Hepatocyte (in vitro differentiated cells): ENCODE data around the gene METRNL. TPM values are rescaled to one million over a fixed set of nuclear protein-coding genes. Genes with fewer than 3 reads are reported as not detected.
A peak's percentile ranks its signal among the peaks of the same experiment; 100 is the strongest.

Experiments
- DNase-seq: peaks from one replicate; pipeline ENCODE4 v3.0.0-alpha.2; 2016; ENCODE audit warnings: low spot score
- H2AFZ ChIP-seq: fragments of 200-600 bp; sonication (generic); 2 replicates; pipeline ENCODE4 v1.6.0; 2016; ENCODE audit warnings: antibody characterized with exemption, mild to moderate bottlenecking
- H3K27ac ChIP-seq: fragments of 200-600 bp; sonication (generic); 2 replicates; pipeline ENCODE4 v1.5.1; 2016; ENCODE audit warnings: mild to moderate bottlenecking
- H3K27me3 ChIP-seq: fragments of 200-600 bp; sonication (generic); 2 replicates; pipeline ENCODE4 v1.6.1; 2016
- H3K36me3 ChIP-seq: fragments of 200-600 bp; sonication (generic); replicated peaks from 2 replicates; pipeline ENCODE4 v1.5.1; 2016; ENCODE audit warnings: low read depth; ENCODE audit not compliant: insufficient read depth
- H3K4me1 ChIP-seq: fragments of 200-600 bp; sonication (generic); 2 replicates; pipeline ENCODE4 v1.5.1; 2016; ENCODE audit warnings: mild to moderate bottlenecking, moderate library complexity; ENCODE audit not compliant: insufficient read depth
- H3K4me2 ChIP-seq: fragments of 200-600 bp; sonication (generic); 2 replicates; pipeline ENCODE4 v1.6.0; 2016
- H3K4me3 ChIP-seq: fragments of 200-600 bp; sonication (generic); 2 replicates; pipeline ENCODE4 v1.5.1; 2016; ENCODE audit warnings: mild to moderate bottlenecking
- H3K79me2 ChIP-seq: fragments of 200-600 bp; sonication (generic); 2 replicates; pipeline ENCODE4 v1.6.0; 2017; ENCODE audit warnings: mild to moderate bottlenecking
- H3K9me2 ChIP-seq: fragments of 200-600 bp; sonication (generic); replicated peaks from 2 replicates; pipeline ENCODE4 v1.6.0; 2017; ENCODE audit warnings: mild to moderate bottlenecking; ENCODE audit not compliant: insufficient read depth
- H3K9me3 ChIP-seq: fragments of 200-600 bp; sonication (generic); 2 replicates; pipeline ENCODE4 v1.5.1; 2016; ENCODE audit warnings: low read depth, mild to moderate bottlenecking
- H4K20me1 ChIP-seq: fragments of 200-600 bp; sonication (generic); 2 replicates; pipeline ENCODE4 v1.6.0; 2016; ENCODE audit warnings: mild to moderate bottlenecking; ENCODE audit not compliant: insufficient read depth, poor library complexity, severe bottlenecking
- EZH2 ChIP-seq: fragments of 200-600 bp; sonication (generic); IDR thresholded peaks from 2 replicates; pipeline ENCODE4 v1.6.1; 2016; ENCODE audit warnings: antibody characterized with exemption, mild to moderate bottlenecking, borderline replicate concordance
- EZH2phosphoT487 ChIP-seq: fragments of 200-600 bp; sonication (generic); IDR thresholded peaks from one replicate; pipeline ENCODE4 v1.6.1; 2018; ENCODE audit warnings: antibody characterized with exemption, mild to moderate bottlenecking, low read depth, moderate library complexity; ENCODE audit not compliant: unreplicated experiment, severe bottlenecking
- WGBS: methylation state at CpG from one replicate; pipeline ENCODE4 v1.1.6; 2016; ENCODE audit warnings: low lambda C conversion rate; ENCODE audit errors: missing lambda C conversion rate; 5-methylcytosine and 5-hydroxymethylcytosine counted together
- polyA plus RNA-seq: library from polyadenylated mRNA; unstranded; fragments of >200 nt; fragmentation: Nextera tagmentation; extraction: Ambion mirVana; gene quantifications from 2 replicates; pipeline ENCODE4 v1.2.1, GENCODE V29; 2016
- total RNA-seq: library from RNA; depleted of rRNA; stranded (reverse); fragments of >200 nt; gene quantifications from 2 replicates; pipeline ENCODE4 v1.2.3, GENCODE V29; 2014
- TF ChIP-seq, protein P1 (sequence below): fragments of 200-600 bp; sonication (generic); IDR thresholded peaks from 2 replicates; pipeline ENCODE4 v1.5.1; 2016; ENCODE audit warnings: antibody characterized with exemption, mild to moderate bottlenecking; ENCODE audit not compliant: poor library complexity

The METRNL gene
- total and polyA plus RNA-seq, 2 experiments from 2014 or later, result 97.2 to 164 TPM

DNA sequence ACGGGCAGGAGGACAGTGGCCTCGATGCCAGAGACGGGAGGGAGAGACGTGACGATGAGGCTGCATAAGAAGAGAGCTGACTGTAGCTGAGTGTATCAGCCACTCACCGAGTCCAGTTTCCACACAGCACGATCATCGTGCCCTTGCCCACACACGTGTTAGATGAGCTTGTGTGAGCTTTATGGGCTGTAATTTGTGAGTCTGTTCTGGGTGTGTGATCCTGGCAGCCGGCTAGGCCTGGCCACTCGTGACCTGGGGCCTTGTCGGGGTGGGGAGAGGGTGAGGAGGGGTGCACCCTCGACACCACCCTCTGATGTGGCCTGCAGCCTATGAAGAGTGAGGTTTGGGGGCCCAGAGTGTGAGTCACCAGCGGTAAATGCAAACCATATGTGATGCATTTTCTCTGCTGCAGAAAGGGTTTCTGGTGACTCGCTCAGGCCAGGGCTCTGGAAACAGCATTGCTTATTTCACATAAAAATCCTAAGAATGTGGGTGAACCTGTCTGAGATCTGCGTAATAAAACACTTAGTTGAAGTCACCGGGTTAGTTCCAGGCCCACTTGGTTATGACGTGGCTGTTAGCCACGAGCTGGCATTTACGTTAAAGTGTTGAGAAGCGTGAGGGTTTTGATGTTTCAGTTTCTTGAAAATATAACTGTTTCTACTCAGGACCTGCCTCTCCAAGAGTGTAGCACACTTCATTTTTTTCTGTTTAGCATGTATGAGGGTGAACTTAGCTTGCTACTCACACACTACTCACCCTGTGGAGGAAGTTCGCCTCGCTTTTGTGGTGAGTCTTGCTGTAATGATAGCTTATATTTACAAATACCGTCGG is 4.2 kb downstream of the METRNL start:
- H3K27me3 ChIP-seq, result peaks cover 2% of the 10 kb centered on the region
- no peaks in the 10 kb centered on the region for H3K9me2 ChIP-seq
- no peaks in the 10 kb centered on the region for H3K36me3 ChIP-seq
- peaks cover 69% of the 10 kb centered on the region for H3K4me1 ChIP-seq
- H3K9me3 ChIP-seq, result no peaks in the 10 kb centered on the region
- peaks cover 31% of the 10 kb centered on the region for H4K20me1 ChIP-seq
- 27% methylated on average over 25 of the region's 25 CpGs for WGBS
- peak overlapping the region; percentile 96 for H3K27ac ChIP-seq
- peak; percentile 86 for DNase-seq
- peaks cover 76% of the 10 kb centered on the region for H3K79me2 ChIP-seq
- H3K4me2 ChIP-seq, result peak overlapping the region; percentile 98
- no peak overlapping the region for H3K4me3 ChIP-seq
- TF ChIP-seq EZH2, result no peak
- no peak for TF ChIP-seq EZH2phosphoT487
- TF ChIP-seq, protein P1, sequence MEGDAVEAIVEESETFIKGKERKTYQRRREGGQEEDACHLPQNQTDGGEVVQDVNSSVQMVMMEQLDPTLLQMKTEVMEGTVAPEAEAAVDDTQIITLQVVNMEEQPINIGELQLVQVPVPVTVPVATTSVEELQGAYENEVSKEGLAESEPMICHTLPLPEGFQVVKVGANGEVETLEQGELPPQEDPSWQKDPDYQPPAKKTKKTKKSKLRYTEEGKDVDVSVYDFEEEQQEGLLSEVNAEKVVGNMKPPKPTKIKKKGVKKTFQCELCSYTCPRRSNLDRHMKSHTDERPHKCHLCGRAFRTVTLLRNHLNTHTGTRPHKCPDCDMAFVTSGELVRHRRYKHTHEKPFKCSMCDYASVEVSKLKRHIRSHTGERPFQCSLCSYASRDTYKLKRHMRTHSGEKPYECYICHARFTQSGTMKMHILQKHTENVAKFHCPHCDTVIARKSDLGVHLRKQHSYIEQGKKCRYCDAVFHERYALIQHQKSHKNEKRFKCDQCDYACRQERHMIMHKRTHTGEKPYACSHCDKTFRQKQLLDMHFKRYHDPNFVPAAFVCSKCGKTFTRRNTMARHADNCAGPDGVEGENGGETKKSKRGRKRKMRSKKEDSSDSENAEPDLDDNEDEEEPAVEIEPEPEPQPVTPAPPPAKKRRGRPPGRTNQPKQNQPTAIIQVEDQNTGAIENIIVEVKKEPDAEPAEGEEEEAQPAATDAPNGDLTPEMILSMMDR, result no peak
- no peak overlapping the region for H2AFZ ChIP-seq

DNA sequence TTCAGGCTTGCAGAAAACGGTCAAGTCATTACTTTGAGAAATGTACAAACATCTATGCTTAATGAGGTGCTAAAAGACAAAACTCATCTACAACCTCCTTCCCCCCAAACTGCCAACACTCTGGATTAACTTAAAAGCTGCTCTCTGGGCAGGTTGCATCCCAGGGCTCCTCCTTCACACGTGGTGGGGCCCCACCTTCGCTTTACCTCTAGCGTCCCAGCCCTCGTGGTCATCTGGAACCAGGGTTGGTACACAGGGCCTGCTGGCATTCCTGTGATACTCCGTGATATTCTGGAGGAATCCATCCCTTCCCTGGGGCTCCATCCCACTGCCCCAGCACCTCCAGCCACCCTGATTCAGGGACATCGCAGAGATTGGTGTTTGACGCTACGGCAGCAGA is 4.8 kb downstream of the METRNL start:
- Histone ChIP-seq H3K79me2 (peaks cover 82% of the 10 kb centered on the region), H3K4me3 (no peak overlapping the region), H3K4me2 (peak overlapping the region; percentile 98), H3K27me3 (no peaks in the 10 kb centered on the region), H3K9me3 (no peaks in the 10 kb centered on the region), H4K20me1 (peaks cover 36% of the 10 kb centered on the region), H3K27ac (peak overlapping the region; percentile 96), H3K36me3 (no peaks in the 10 kb centered on the region), H2AFZ (no peak overlapping the region), H3K9me2 (no peaks in the 10 kb centered on the region), H3K4me1 (peaks cover 73% of the 10 kb centered on the region)
- DNase-seq, result no peak
- WGBS, result 65% methylated on average over 9 of the region's 9 CpGs
- TF ChIP-seq EZH2phosphoT487, result no peak

DNA sequence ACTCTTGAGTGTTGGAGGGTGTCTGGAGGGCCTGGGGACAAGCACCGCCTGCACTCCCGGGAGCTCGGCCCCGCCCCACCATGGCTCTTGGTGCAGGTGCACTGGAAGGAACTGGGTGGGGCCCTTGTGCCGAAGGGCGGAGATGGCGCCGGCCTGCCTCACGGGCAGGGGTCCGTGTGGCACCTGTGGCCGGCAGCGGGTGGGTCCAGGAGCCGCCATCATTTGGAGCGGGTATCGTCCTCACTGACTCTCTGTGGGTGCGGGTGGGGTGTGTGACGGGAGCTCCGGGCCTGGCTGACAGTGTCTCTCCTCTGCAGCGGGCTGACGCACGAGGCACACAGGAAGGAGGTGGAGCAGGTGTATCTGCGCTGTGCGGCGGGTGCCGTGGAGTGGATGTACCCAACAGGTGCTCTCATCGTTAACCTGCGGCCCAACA is 5.2 kb downstream of the METRNL start:
- 89% methylated on average over 26 of the region's 27 CpGs for WGBS
- TF ChIP-seq, protein P1, result no peak
- TF ChIP-seq EZH2 (no peak), EZH2phosphoT487 (no peak)
- peaks cover 76% of the 10 kb centered on the region for H3K4me1 ChIP-seq
- no peaks in the 10 kb centered on the region for H3K27me3 ChIP-seq
- H3K36me3 ChIP-seq, result no peaks in the 10 kb centered on the region
- no peaks in the 10 kb centered on the region for H3K9me2 ChIP-seq
- peak overlapping the region; percentile 98 for H3K4me2 ChIP-seq
- H3K27ac ChIP-seq, result peak overlapping the region; percentile 96
- H3K9me3 ChIP-seq, result no peaks in the 10 kb centered on the region
- H3K4me3 ChIP-seq, result no peak overlapping the region
- peaks cover 86% of the 10 kb centered on the region for H3K79me2 ChIP-seq
- H2AFZ ChIP-seq, result no peak overlapping the region
- DNase-seq, result no peak
- H4K20me1 ChIP-seq, result peaks cover 37% of the 10 kb centered on the region

DNA sequence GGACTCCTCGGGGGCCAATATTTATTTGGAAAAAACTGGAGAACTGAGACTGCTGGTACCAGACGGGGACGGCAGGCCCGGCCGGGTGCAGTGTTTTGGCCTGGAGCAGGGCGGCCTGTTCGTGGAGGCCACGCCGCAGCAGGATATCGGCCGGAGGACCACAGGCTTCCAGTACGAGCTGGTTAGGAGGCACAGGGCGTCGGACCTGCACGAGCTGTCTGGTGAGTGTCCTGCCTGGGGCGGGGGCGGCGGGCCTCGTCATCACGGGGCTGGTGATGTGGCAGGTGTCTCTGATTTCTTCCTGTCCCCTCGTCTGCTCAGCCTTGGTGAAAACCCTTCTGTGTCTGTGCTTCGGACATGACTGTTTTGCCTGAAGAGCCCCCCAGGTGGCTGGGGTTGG is 5.7 kb downstream of the METRNL start:
- Histone ChIP-seq H3K4me2 (peak overlapping the region; percentile 98), H3K36me3 (no peaks in the 10 kb centered on the region), H3K4me3 (no peak overlapping the region), H4K20me1 (peaks cover 37% of the 10 kb centered on the region), H2AFZ (no peak overlapping the region), H3K9me3 (no peaks in the 10 kb centered on the region), H3K9me2 (no peaks in the 10 kb centered on the region), H3K4me1 (peaks cover 79% of the 10 kb centered on the region), H3K27ac (peak overlapping the region; percentile 96), H3K27me3 (no peaks in the 10 kb centered on the region), H3K79me2 (peaks cover 87% of the 10 kb centered on the region)
- WGBS, result 90% methylated on average over 20 of the region's 22 CpGs
- TF ChIP-seq EZH2phosphoT487 (no peak), EZH2 (no peak)
- TF ChIP-seq, protein P1, result no peak
- no peak for DNase-seq
